H1 (cell line): ENCODE results near the gene LIPC. TPM values are rescaled to one million over a fixed set of nuclear protein-coding genes. Genes with fewer than 3 reads are reported as not detected.

Source experiments
- CTCF ChIA-PET: fragments of 300-600 bp; sonication (Branson Sonifier 250); formaldehyde crosslinking; loops from one replicate; lab custom pipeline; 2021; ENCODE audit not compliant: partially characterized antibody; lab: Charles Lee
- POLR2A ChIA-PET: fragments of 300-600 bp; sonication (Branson Sonifier 250); formaldehyde crosslinking; loops from one replicate; lab custom pipeline; 2021; ENCODE audit warnings: inconsistent platforms; ENCODE audit not compliant: partially characterized antibody; lab: Charles Lee
- DNase-seq, 2 experiments: peaks; one replicate each; pipeline versions ENCODE4 v3.0.0 to v3.0.0-alpha.2; 2010 to 2022; ENCODE audit warnings: low spot score in 2 of 2, low read depth in 1 of 2, mixed read lengths in 1 of 2
- FAIRE-seq: peaks from 2 replicates; lab custom pipeline; 2011; peaks lifted over from hg19 to GRCh38; lab: Jason Lieb, UNC
- H2AFZ ChIP-seq: 2 replicates; pipeline ENCODE4 v1.8.1; 2012; ENCODE audit warnings: low read length, inconsistent platforms
- H2AK5ac ChIP-seq: 2 replicates; pipeline ENCODE4 v1.6.1; 2013; ENCODE audit warnings: low read depth, low read length
- H2BK120ac ChIP-seq: replicated peaks from 2 replicates; pipeline ENCODE3; 2013; ENCODE audit warnings: low read depth, low read length, inconsistent platforms
- H2BK12ac ChIP-seq: 2 replicates; pipeline ENCODE4 v1.6.1; 2013; ENCODE audit warnings: low read depth, low read length
- H2BK15ac ChIP-seq: 2 replicates; pipeline ENCODE4 v1.6.1; 2013; ENCODE audit warnings: low read length
- H2BK20ac ChIP-seq: 2 replicates; pipeline ENCODE4 v1.6.1; 2013; ENCODE audit warnings: low read length
- H2BK5ac ChIP-seq: 2 replicates; pipeline ENCODE4 v1.6.1; 2013; ENCODE audit warnings: low read depth, low read length
- H3K14ac ChIP-seq: 2 replicates; pipeline ENCODE4 v1.6.1; 2013; ENCODE audit warnings: inconsistent platforms; ENCODE audit not compliant: insufficient read length
- H3K18ac ChIP-seq: 2 replicates; pipeline ENCODE4 v1.6.1; 2013; ENCODE audit warnings: low read length; ENCODE audit errors: extremely low read depth
- H3K23ac ChIP-seq: 2 replicates; pipeline ENCODE4 v1.6.1; 2013; ENCODE audit warnings: inconsistent platforms; ENCODE audit not compliant: insufficient read length
- H3K23me2 ChIP-seq: 2 replicates; pipeline ENCODE4 v1.6.1; 2013; ENCODE audit warnings: low read depth, low read length
- H3K27ac ChIP-seq: 2 replicates; pipeline ENCODE4 v1.6.1; 2011; ENCODE audit warnings: low read depth, low read length, inconsistent platforms
- H3K27me3 ChIP-seq, 4 experiments: replicated peaks in 1 of 4; 1 replicate in 1 of 4; 2 replicates in 3 of 4; pipeline versions ENCODE4 v1.6.1 to v1.8.1; 2011 to 2013; ENCODE audit warnings: low read length in 3 of 4, mild to moderate bottlenecking in 3 of 4, inconsistent platforms in 2 of 4, mixed read lengths in 2 of 4, moderate library complexity in 1 of 4; ENCODE audit not compliant: control insufficient read depth in 3 of 4, insufficient read depth in 3 of 4; ENCODE audit errors: extremely low read depth in 1 of 4
- H3K36me3 ChIP-seq, 4 experiments: 2 replicates each; pipeline versions ENCODE4 v1.6.1 to v1.8.1; 2011 to 2013; ENCODE audit warnings: mild to moderate bottlenecking in 4 of 4, low read length in 3 of 4, moderate library complexity in 2 of 4, control low read depth in 1 of 4, inconsistent platforms in 1 of 4; ENCODE audit not compliant: insufficient read depth in 4 of 4, control insufficient read depth in 2 of 4
- H3K4ac ChIP-seq: replicated peaks from 2 replicates; pipeline ENCODE3; 2013; ENCODE audit warnings: low read length, low read depth, mixed read lengths, inconsistent platforms; ENCODE audit not compliant: insufficient read length
- H3K4me1 ChIP-seq, 4 experiments: replicated peaks in 1 of 4; 1 replicate in 1 of 4; 2 replicates in 3 of 4; pipeline versions ENCODE4 v1.6.1 to v1.8.1; 2011 to 2013; ENCODE audit warnings: low read length in 3 of 4, inconsistent platforms in 2 of 4, mixed read lengths in 1 of 4; ENCODE audit not compliant: insufficient read depth in 4 of 4, control insufficient read depth in 3 of 4
- H3K4me2 ChIP-seq, 2 experiments: 2 replicates each; pipeline versions ENCODE4 v1.6.1 to v1.8.1; 2011 to 2013; ENCODE audit warnings: low read depth in 2 of 2, low read length in 2 of 2, control low read depth in 1 of 2, inconsistent platforms in 1 of 2, mild to moderate bottlenecking in 1 of 2; ENCODE audit not compliant: insufficient read depth in 1 of 2
- H3K4me3 ChIP-seq, 4 experiments: fragments of 200-600, 300-600 bp in 1 of 4; sonication (generic), shearing (Covaris generic), sonication (Bioruptor Twin) in 1 of 4; 2 replicates each; pipeline versions ENCODE4 v1.5.1 to v1.8.1; 2011 to 2016; ENCODE audit warnings: low read length in 4 of 4, low read depth in 3 of 4, control low read depth in 2 of 4, inconsistent platforms in 2 of 4, mild to moderate bottlenecking in 2 of 4, mixed read lengths in 1 of 4, moderate library complexity in 1 of 4; ENCODE audit not compliant: insufficient read depth in 2 of 4; ENCODE audit errors: extremely low read depth in 1 of 4
- H3K56ac ChIP-seq: replicated peaks from 2 replicates; pipeline ENCODE3; 2013; ENCODE audit warnings: low read depth, mild to moderate bottlenecking, mixed read lengths, low read length, inconsistent platforms; ENCODE audit not compliant: insufficient read length
- H3K79me1 ChIP-seq: 2 replicates; pipeline ENCODE4 v1.6.1; 2013; ENCODE audit warnings: low read depth, low read length, control low read depth
- H3K79me2 ChIP-seq, 2 experiments: 2 replicates each; pipeline versions ENCODE4 v1.6.1 to v1.8.1; 2012 to 2013; ENCODE audit warnings: low read length in 2 of 2, mild to moderate bottlenecking in 2 of 2, inconsistent platforms in 1 of 2; ENCODE audit not compliant: insufficient read depth in 2 of 2, control insufficient read depth in 1 of 2
- H3K9ac ChIP-seq, 4 experiments: replicated peaks in 1 of 4; 1 replicate in 1 of 4; 2 replicates in 3 of 4; pipeline versions ENCODE4 v1.6.1 to v1.8.1; 2011 to 2013; ENCODE audit warnings: low read depth in 3 of 4, low read length in 3 of 4, control low read depth in 2 of 4, mild to moderate bottlenecking in 2 of 4, moderate library complexity in 2 of 4, inconsistent platforms in 1 of 4; ENCODE audit errors: extremely low read depth in 1 of 4
- H3K9me3 ChIP-seq, 2 experiments: 2 replicates each; pipeline versions ENCODE4 v1.6.1 to v1.8.1; 2012 to 2013; ENCODE audit warnings: mild to moderate bottlenecking in 2 of 2, moderate library complexity in 2 of 2, control low read depth in 1 of 2, inconsistent platforms in 1 of 2, low read depth in 1 of 2, low read length in 1 of 2, mixed read lengths in 1 of 2; ENCODE audit not compliant: insufficient read depth in 2 of 2
- H4K20me1 ChIP-seq, 2 experiments: replicated peaks in 1 of 2; 2 replicates each; pipeline versions ENCODE3 to v1.8.1; 2011 to 2013; ENCODE audit warnings: inconsistent platforms in 2 of 2, low read length in 2 of 2, mild to moderate bottlenecking in 1 of 2; ENCODE audit not compliant: insufficient read depth in 2 of 2, control insufficient read depth in 1 of 2
- H4K5ac ChIP-seq: 2 replicates; pipeline ENCODE4 v1.6.1; 2013; ENCODE audit warnings: low read length, low read depth, mixed read lengths, inconsistent platforms; ENCODE audit not compliant: insufficient read length
- H4K8ac ChIP-seq: 2 replicates; pipeline ENCODE4 v1.8.0; 2013; ENCODE audit warnings: mild to moderate bottlenecking, moderate library complexity, low read length, inconsistent platforms; ENCODE audit not compliant: insufficient read depth; ENCODE audit errors: extremely low read depth
- H4K91ac ChIP-seq: replicated peaks from 2 replicates; pipeline ENCODE3; 2013; ENCODE audit warnings: low read length, mixed read lengths, inconsistent platforms; ENCODE audit not compliant: insufficient read length
- ASH2L ChIP-seq: fragments of 200-600, 300-600 bp; sonication (generic); IDR thresholded peaks from one replicate; pipeline ENCODE4 v1.7.1; 2017; ENCODE audit warnings: low read length
- BACH1 ChIP-seq: IDR thresholded peaks from 2 replicates; pipeline ENCODE4 v1.6.1; 2012; ENCODE audit warnings: low read length, improper control_type of control experiment
- CBX5 ChIP-seq: fragments of 300-800, 300-1000 bp; sonication (generic); IDR thresholded peaks from 2 replicates; pipeline ENCODE4 v1.7.1; 2016; ENCODE audit warnings: antibody characterized with exemption, low read length, low read depth
- CREB1 ChIP-seq: IDR thresholded peaks from 2 replicates; pipeline ENCODE4 v1.6.1; 2012; ENCODE audit warnings: inconsistent platforms
- E2F6 ChIP-seq: IDR thresholded peaks from 2 replicates; pipeline ENCODE4 v1.6.1; 2012; ENCODE audit warnings: inconsistent platforms
- JUN ChIP-seq: IDR thresholded peaks from 2 replicates; pipeline ENCODE4 v1.6.1; 2011; ENCODE audit warnings: low read depth, mild to moderate bottlenecking, improper control_type of control experiment, low read length
- KDM5A ChIP-seq: fragments of 200-600 bp; IDR thresholded peaks from 2 replicates; pipeline ENCODE4 v1.7.1; 2012; ENCODE audit warnings: mild to moderate bottlenecking, low read length, inconsistent platforms, mixed read lengths
- MAFK ChIP-seq: IDR thresholded peaks from 2 replicates; pipeline ENCODE4 v1.6.1; 2012; ENCODE audit warnings: low read depth, mild to moderate bottlenecking, improper control_type of control experiment, low read length
- NRF1 ChIP-seq: IDR thresholded peaks from 2 replicates; pipeline ENCODE4 v1.6.1; 2011; ENCODE audit warnings: mild to moderate bottlenecking, low read depth, low read length, improper control_type of control experiment
- PHF8 ChIP-seq: fragments of 200-600 bp; sonication (generic); conservative IDR thresholded peaks from 2 replicates; pipeline ENCODE4 v1.7.1; 2012; ENCODE audit warnings: low read depth, mild to moderate bottlenecking, inconsistent platforms, low read length, moderate library complexity
- POLR2A ChIP-seq, 2 experiments: IDR thresholded peaks; 1 replicate in 1 of 2; 2 replicates in 1 of 2; pipeline ENCODE4 v1.6.1; 2011; ENCODE audit warnings: low read depth in 2 of 2, low read length in 2 of 2, mild to moderate bottlenecking in 2 of 2; ENCODE audit errors: control extremely low read depth in 1 of 2
- RFX5 ChIP-seq: IDR thresholded peaks from 2 replicates; pipeline ENCODE4 v1.6.1; 2011; ENCODE audit warnings: low read depth, low read length, improper control_type of control experiment, borderline replicate concordance
- RNF2 ChIP-seq: fragments of 200-900, 300-1000 bp; sonication (generic); IDR thresholded peaks from 2 replicates; pipeline ENCODE4 v1.7.1; 2016; ENCODE audit warnings: borderline replicate concordance, low read depth, mild to moderate bottlenecking, antibody characterized with exemption, low read length; ENCODE audit not compliant: poor library complexity, severe bottlenecking; ENCODE audit errors: missing control alignments
- TCF12 ChIP-seq: IDR thresholded peaks from 2 replicates; pipeline ENCODE4 v1.6.1; 2011; ENCODE audit warnings: low read depth, mild to moderate bottlenecking, low read length
- WGBS, 2 experiments: shearing (Covaris generic) in 1 of 2; methylation state at CpG; one replicate each; pipeline versions ENCODE4 v1.1.6 to v1.1.7; 2013 to 2015; ENCODE audit warnings: low lambda C conversion rate in 2 of 2, mixed read lengths in 2 of 2, inconsistent platforms in 1 of 2, low coverage in 1 of 2, missing lambda C conversion rate in 1 of 2; ENCODE audit not compliant: insufficient replicate concordance in 2 of 2, insufficient coverage in 1 of 2, insufficient read length in 1 of 2; ENCODE audit errors: extremely low coverage in 1 of 2, missing lambda C conversion rate in 1 of 2; 5-methylcytosine and 5-hydroxymethylcytosine counted together
- polyA plus RNA-seq, 7 experiments: library from polyadenylated mRNA; depleted of rRNA in 3 of 7; stranded (reverse) in 5 of 7; unstranded in 2 of 7; fragments of >200 nt in 5 of 7; fragments of 200-250 nt in 2 of 7; gene quantifications; 1 replicate in 5 of 7; 2 replicates in 1 of 7; 4 replicates in 1 of 7; pipeline versions ENCODE4 v1.2.1 to v1.2.3, GENCODE V29; 2011 to 2013; ENCODE audit warnings: missing spikeins in 2 of 7, mixed read lengths in 2 of 7
- total RNA-seq: library from RNA; stranded (reverse); fragmentation: NEBNext Ultra II Directional; extraction: Animal tissue kit (Norgen Biotek cat#: 25700); gene quantifications from 2 replicates; pipeline ENCODE4 v1.2.1, GENCODE V29; 2021

Gene LIPC
- total and polyA plus RNA-seq, 2 of the 8 experiments (the other 6 are each of a cell fraction or from before 2014, with no cell fraction given), result not detected

GRCh38 chr15:58553365-58553918 lies 121.7 kb downstream of the LIPC start:
- POLR2A ChIA-PET, result interaction anchor here (0.5 kb wide), 1 partner anchor 25 kb away, joined by 3 read pairs; no protein-coding TSS in a partner anchor
- no peak overlapping the region for H3K4ac ChIP-seq
- WGBS, 2 experiments, result 94% methylated on average over 10 of the region's 10 CpGs; no CpG with 5 or more reads in 1 of the 2 experiments
- TF ChIP-seq POLR2A (IDR thresholded peaks at IDR 0.05; ENCODE audit: control extremely low read depth in 1 of 2, low read depth in 2 of 2, low read length in 2 of 2), result no peak
- no peak for TF ChIP-seq CBX5
- TF ChIP-seq RNF2, result no peak
- no peak for TF ChIP-seq RFX5
- TF ChIP-seq E2F6, result no peak
- TF ChIP-seq KDM5A, result no peak
- no peak for TF ChIP-seq CREB1
- TF ChIP-seq ASH2L, result no peak
- TF ChIP-seq MAFK, result no peak
- TF ChIP-seq PHF8, result no peak
- TF ChIP-seq BACH1, result no peak
- TF ChIP-seq JUN, result no peak
- no peak for TF ChIP-seq TCF12
- TF ChIP-seq NRF1, result no peak

More at GRCh38 chr15:58553365-58553918, 121.7 kb downstream of the LIPC start:
- no peak overlapping the region for H4K5ac ChIP-seq
- 0 out of 2 replicates have a peak, but pooled peaks cover 2% of the 10 kb centered on the region for H3K23me2 ChIP-seq
- H4K8ac ChIP-seq, result peak overlapping the region; percentile 5; the same call in 1 of the 2 replicates
- H3K9ac ChIP-seq, result no peak overlapping the region
- H3K27ac ChIP-seq, result no peak overlapping the region
- DNase-seq, result no peak
- no peak overlapping the region for H3K23ac ChIP-seq
- no peak overlapping the region for H3K56ac ChIP-seq
- H3K79me2 ChIP-seq, result no peaks in the 10 kb centered on the region
- H3K36me3 ChIP-seq, result no peaks in the 10 kb centered on the region
- no peak overlapping the region for H2AFZ ChIP-seq
- H2BK15ac ChIP-seq, result no peak overlapping the region
- no peak overlapping the region for H3K4me2 ChIP-seq
- H3K79me1 ChIP-seq, result no peaks in the 10 kb centered on the region
- no peak overlapping the region for H2BK12ac ChIP-seq
- H3K4me1 ChIP-seq, result peaks cover 0 to 7% (median 3%) of the 10 kb centered on the region in 4 experiments; a peak in 4 of 7 replicates
- no peak overlapping the region for H2BK20ac ChIP-seq
- no peak overlapping the region for H3K18ac ChIP-seq
- FAIRE-seq, result no peak
- H3K27me3 ChIP-seq, result no peaks in the 10 kb centered on the region; a peak in 1 of 7 replicates
- no peak overlapping the region for H3K14ac ChIP-seq
- CTCF ChIA-PET, result interaction anchor here (1.5 kb wide), 1 partner anchor 161 kb away, joined by 3 read pairs; no protein-coding TSS in a partner anchor
- no peak overlapping the region for H2BK5ac ChIP-seq
- H4K20me1 ChIP-seq, result no peaks in the 10 kb centered on the region
- no peak overlapping the region for H4K91ac ChIP-seq
- no peak overlapping the region for H2AK5ac ChIP-seq
- H3K4me3 ChIP-seq, result no peak overlapping the region
- H2BK120ac ChIP-seq, result no peak overlapping the region
- H3K9me3 ChIP-seq, result peaks cover 2 to 3% of the 10 kb centered on the region in 2 experiments; a peak in 3 of 4 replicates
